ENCODE data around the gene GPR78.
A peak's percentile ranks its signal among the peaks of the same experiment; 100 is the strongest.

GPR78 gene

GRCh38 chr4:8592366-8593263, 12.4 kb downstream of the GPR78 start, which contains the start of gene CPZ:
TSS of gene CPZ (plus strand) at chr4:8592765. CDS start at chr4:8592834, 69 bp downstream.
- no peak within 1 kb of the TSS for H3K4me3 ChIP-seq (ENCODE audit: low read length)
- H3K4me1 ChIP-seq (ENCODE audit: low read length) = no peaks in the 10 kb centered on the region
- H3K9ac ChIP-seq (ENCODE audit: low read length) = no peak within 1 kb of the TSS
- H3K27ac ChIP-seq (ENCODE audit: low read length) = no peak within 1 kb of the TSS
- no peaks in the 10 kb centered on the region for H4K20me1 ChIP-seq (ENCODE audit: insufficient read depth, low read length)
- H3K4me2 ChIP-seq (ENCODE audit: low read length) = no peak within 1 kb of the TSS
- no peaks in the 10 kb centered on the region for H3K9me3 ChIP-seq (ENCODE audit: insufficient read depth, low read length)
- no peak within 1 kb of the TSS for H2AFZ ChIP-seq (ENCODE audit: low read depth, low read length)
- TF ChIP-seq CTCF (IDR thresholded peaks at IDR 0.05; ENCODE audit: low read depth, low read length) (no peak), EZH2phosphoT487 (IDR thresholded peaks at IDR 0.05; ENCODE audit: low read depth) (no peak)
- H3K27me3 ChIP-seq (ENCODE audit: low read depth, low read length) = no peaks in the 10 kb centered on the region; the same call in 1 of the 2 replicates
- no peaks in the 10 kb centered on the region for H3K36me3 ChIP-seq (replicated peaks; ENCODE audit: low read depth, low read length)
- H3K79me2 ChIP-seq (ENCODE audit: low read length) = no peaks in the 10 kb centered on the region

GRCh38 chr4:8593264-8594096, 13.3 kb downstream of the GPR78 start:
- Histone ChIP-seq H4K20me1 (ENCODE audit: insufficient read depth, low read length) (no peaks in the 10 kb centered on the region), H3K4me3 (ENCODE audit: low read length) (no peak overlapping the region), H3K4me2 (ENCODE audit: low read length) (no peak overlapping the region), H3K27ac (ENCODE audit: low read length) (no peak overlapping the region), H3K4me1 (ENCODE audit: low read length) (no peaks in the 10 kb centered on the region), H3K9me3 (ENCODE audit: insufficient read depth, low read length) (no peaks in the 10 kb centered on the region), H3K36me3 (replicated peaks; ENCODE audit: low read depth, low read length) (no peaks in the 10 kb centered on the region), H3K79me2 (ENCODE audit: low read length) (no peaks in the 10 kb centered on the region), H2AFZ (ENCODE audit: low read depth, low read length) (no peak overlapping the region), H3K27me3 (ENCODE audit: low read depth, low read length) (no peaks in the 10 kb centered on the region; the same call in 1 of the 2 replicates), H3K9ac (ENCODE audit: low read length) (no peak overlapping the region)
- no peak for TF ChIP-seq EZH2phosphoT487 (IDR thresholded peaks at IDR 0.05; ENCODE audit: low read depth)

- no peak overlapping the region for H3K4me2 ChIP-seq (ENCODE audit: low read length)
- no peaks in the 10 kb centered on the region for H4K20me1 ChIP-seq (ENCODE audit: insufficient read depth, low read length)
Measured at GRCh38 chr4:8594097-8595038, 14.2 kb downstream of the GPR78 start.

More at GRCh38 chr4:8594097-8595038, 14.2 kb downstream of the GPR78 start:
- TF ChIP-seq EZH2phosphoT487 (IDR thresholded peaks at IDR 0.05; ENCODE audit: low read depth) = no peak
- peak; percentile 73 for TF ChIP-seq CTCF (IDR thresholded peaks at IDR 0.05; ENCODE audit: low read depth, low read length)
- Histone ChIP-seq H3K27me3 (ENCODE audit: low read depth, low read length) (no peaks in the 10 kb centered on the region), H3K36me3 (replicated peaks; ENCODE audit: low read depth, low read length) (no peaks in the 10 kb centered on the region), H3K9me3 (ENCODE audit: insufficient read depth, low read length) (no peaks in the 10 kb centered on the region), H3K9ac (ENCODE audit: low read length) (no peak overlapping the region), H2AFZ (ENCODE audit: low read depth, low read length) (no peak overlapping the region), H3K4me1 (ENCODE audit: low read length) (no peaks in the 10 kb centered on the region), H3K27ac (ENCODE audit: low read length) (no peak overlapping the region), H3K4me3 (ENCODE audit: low read length) (no peak overlapping the region), H3K79me2 (ENCODE audit: low read length) (no peaks in the 10 kb centered on the region)
